Keratinocyte (primary cell): ENCODE measurements around the gene GPR15. TPM values are rescaled to one million over a fixed set of nuclear protein-coding genes. Genes with fewer than 3 reads are reported as not detected.

Source experiments
- DNase-seq: peaks from one replicate; pipeline ENCODE4 v3.0.0-alpha.2; 2011; ENCODE audit warnings: low read depth, missing footprints, low spot score
- FAIRE-seq: peaks from 2 replicates; lab custom pipeline; 2011; peaks lifted over from hg19 to GRCh38; lab: Jason Lieb, UNC
- H2AFZ ChIP-seq: 2 replicates; pipeline ENCODE4 v1.6.0; 2012; ENCODE audit warnings: low read length, control low read depth, inconsistent platforms; ENCODE audit not compliant: control insufficient read depth
- H3K27ac ChIP-seq: 2 replicates; pipeline ENCODE4 v1.5.1; 2011; ENCODE audit warnings: low read length; ENCODE audit not compliant: control insufficient read depth, insufficient read depth
- H3K27me3 ChIP-seq: 3 replicates; pipeline ENCODE4 v1.6.0; 2011; ENCODE audit warnings: low read length; ENCODE audit not compliant: control insufficient read depth, insufficient read depth; ENCODE audit errors: extremely low read depth
- H3K36me3 ChIP-seq, 2 experiments: 2 replicates in 1 of 2; 3 replicates in 1 of 2; pipeline ENCODE4 v1.5.1; 2011; ENCODE audit warnings: low read length in 2 of 2, mild to moderate bottlenecking in 1 of 2; ENCODE audit not compliant: control insufficient read depth in 2 of 2, insufficient read depth in 2 of 2; ENCODE audit errors: extremely low read depth in 1 of 2
- H3K4me1 ChIP-seq: 3 replicates; pipeline ENCODE4 v1.5.1; 2011; ENCODE audit warnings: low read length; ENCODE audit not compliant: control insufficient read depth, insufficient read depth; ENCODE audit errors: extremely low read depth
- H3K4me2 ChIP-seq: 3 replicates; pipeline ENCODE4 v1.6.0; 2011; ENCODE audit warnings: low read depth, low read length; ENCODE audit not compliant: control insufficient read depth, insufficient read depth; ENCODE audit errors: extremely low read depth
- H3K4me3 ChIP-seq, 3 experiments: fragments of 200-600 bp in 1 of 3; sonication (generic) in 1 of 3; 2 replicates in 2 of 3; 3 replicates in 1 of 3; pipeline ENCODE4 v1.5.1; 2011 to 2016; ENCODE audit warnings: low read length in 3 of 3, mild to moderate bottlenecking in 3 of 3, control low read depth in 2 of 3, inconsistent platforms in 1 of 3, low read depth in 1 of 3, mixed read lengths in 1 of 3, mixed run types in 1 of 3, moderate library complexity in 1 of 3; ENCODE audit not compliant: control insufficient read depth in 2 of 3, insufficient read depth in 2 of 3; ENCODE audit errors: extremely low read depth in 1 of 3
- H3K79me2 ChIP-seq: 2 replicates; pipeline ENCODE4 v1.6.0; 2012; ENCODE audit warnings: low read length; ENCODE audit not compliant: control insufficient read depth, insufficient read depth
- H3K9ac ChIP-seq: 3 replicates; pipeline ENCODE4 v1.6.0; 2011; ENCODE audit warnings: low read length; ENCODE audit not compliant: control insufficient read depth, insufficient read depth; ENCODE audit errors: extremely low read depth
- H3K9me1 ChIP-seq: 3 replicates; pipeline ENCODE4 v1.6.0; 2011; ENCODE audit warnings: low read length; ENCODE audit not compliant: control insufficient read depth, insufficient read depth; ENCODE audit errors: extremely low read depth
- H3K9me3 ChIP-seq: 2 replicates; pipeline ENCODE4 v1.5.1; 2012; ENCODE audit warnings: low read depth, low read length; ENCODE audit not compliant: control insufficient read depth
- H4K20me1 ChIP-seq: 3 replicates; pipeline ENCODE4 v1.6.0; 2011; ENCODE audit warnings: low read length; ENCODE audit not compliant: control insufficient read depth, insufficient read depth; ENCODE audit errors: extremely low read depth
- CTCF ChIP-seq, 3 experiments: IDR thresholded peaks in 1 of 3; conservative IDR thresholded peaks in 1 of 3; optimal IDR thresholded peaks in 1 of 3; 2 replicates in 2 of 3; 3 replicates in 1 of 3; pipeline versions ENCODE3 to v1.5.1; 2011; ENCODE audit warnings: low read length in 3 of 3, mild to moderate bottlenecking in 3 of 3, moderate library complexity in 2 of 3, control low read depth in 1 of 3, inconsistent platforms in 1 of 3; ENCODE audit not compliant: insufficient read depth in 2 of 3; ENCODE audit errors: extremely low read depth in 1 of 3
- EZH2 ChIP-seq: IDR thresholded peaks from one replicate; pipeline ENCODE4 v1.6.1; 2012; ENCODE audit warnings: inconsistent platforms, mild to moderate bottlenecking, low read length, moderate library complexity
- dilution Hi-C: fragments of 300-500 bp; cut with MboI; formaldehyde crosslinking; loops from one replicate; pipeline ENCODE4 v1.7.0; 2020; ENCODE audit warnings: low sequenced_read_pairs; ENCODE audit not compliant: extremely low pct_ligation_motif_present
- polyA plus RNA-seq, 5 experiments: library from polyadenylated mRNA; depleted of rRNA in 3 of 5; stranded (reverse) in 3 of 5; stranded (forward) in 1 of 5; unstranded in 1 of 5; fragments of >200 nt; gene quantifications; 1 replicate in 1 of 5; 2 replicates in 3 of 5; 3 replicates in 1 of 5; pipeline versions ENCODE4 v1.2.1 to v1.2.3, GENCODE V29; 2011 to 2012; ENCODE audit warnings: missing spikeins in 2 of 5, low read depth in 1 of 5, low replicate concordance in 1 of 5

Gene GPR15
- polyA plus RNA-seq, 1 donor (not counting 4 experiments of a cell fraction or from before 2014, with no cell fraction given) = not detected

- DNase-seq = no peak
Observed at GRCh38 chr3:98555025-98555379, 23.2 kb downstream of the GPR15 start.

GRCh38 chr3:98556164-98557130 lies 24.7 kb downstream of the GPR15 start:
- Histone ChIP-seq H3K9me3 (no peaks in the 10 kb centered on the region), H3K27ac (no peak overlapping the region), H3K36me3 (no peaks in the 10 kb centered on the region), H3K27me3 (no peaks in the 10 kb centered on the region), H4K20me1 (no peaks in the 10 kb centered on the region), H3K4me1 (no peaks in the 10 kb centered on the region), H3K9ac (no peak overlapping the region), H3K4me2 (no peak overlapping the region), H3K4me3 (no peak overlapping the region), H3K79me2 (no peaks in the 10 kb centered on the region), H2AFZ (no peak overlapping the region), H3K9me1 (no peaks in the 10 kb centered on the region)
- dilution Hi-C loops = no loop called here
- no peak for TF ChIP-seq EZH2
- TF ChIP-seq CTCF (optimal IDR thresholded peaks at IDR 0.05 in 1 of 3, IDR thresholded peaks at IDR 0.05 in 1 of 3, conservative IDR thresholded peaks at IDR 0.05 in 1 of 3; ENCODE audit: extremely low read depth in 1 of 3, insufficient read depth in 2 of 3, low read length in 3 of 3) = no peak
- DNase-seq (no peak), FAIRE-seq (peak; percentile 29)

More at GRCh38 chr3:98555025-98555379, 23.2 kb downstream of the GPR15 start:
- H3K27me3 ChIP-seq = no peaks in the 10 kb centered on the region
- H3K36me3 ChIP-seq = no peaks in the 10 kb centered on the region
- H3K79me2 ChIP-seq = no peaks in the 10 kb centered on the region
- FAIRE-seq = no peak
- TF ChIP-seq CTCF (optimal IDR thresholded peaks at IDR 0.05 in 1 of 3, IDR thresholded peaks at IDR 0.05 in 1 of 3, conservative IDR thresholded peaks at IDR 0.05 in 1 of 3; ENCODE audit: extremely low read depth in 1 of 3, insufficient read depth in 2 of 3, low read length in 3 of 3) (no peak), EZH2 (no peak)
- H3K9me1 ChIP-seq = no peaks in the 10 kb centered on the region
- H3K4me2 ChIP-seq = no peak overlapping the region
- no peaks in the 10 kb centered on the region for H3K9me3 ChIP-seq
- H3K27ac ChIP-seq = no peak overlapping the region
- H3K4me3 ChIP-seq = no peak overlapping the region
- dilution Hi-C loops = no loop called here
- no peaks in the 10 kb centered on the region for H3K4me1 ChIP-seq
- no peak overlapping the region for H2AFZ ChIP-seq
- no peaks in the 10 kb centered on the region for H4K20me1 ChIP-seq
- no peak overlapping the region for H3K9ac ChIP-seq
